OCI-LY7 (cell line): ENCODE results near the gene HAAO. TPM values are rescaled to one million over a fixed set of nuclear protein-coding genes. Genes with fewer than 3 reads are reported as not detected.

Experiments
- BruUV-seq: library from RNA; stranded (reverse); fragments of 400-500 nt; replicated peaks from 2 replicates; lab custom pipeline; 2021; lab: Mats Ljungman, UMichigan
- CTCF ChIA-PET: fragments of 300-600 bp; sonication (Branson Sonifier 250); formaldehyde crosslinking; loops from one replicate; lab custom pipeline; 2022; ENCODE audit warnings: antibody characterized with exemption; ENCODE audit not compliant: unreplicated experiment; lab: Charles Lee
- POLR2A ChIA-PET: fragments of 300-600 bp; sonication (Branson Sonifier 250); formaldehyde crosslinking; loops from one replicate; lab custom pipeline; 2022; ENCODE audit warnings: antibody characterized with exemption; lab: Charles Lee
- DNase-seq: peaks from one replicate; pipeline ENCODE4 v3.0.0-alpha.2; 2015; ENCODE audit warnings: low spot score
- H2AFZ ChIP-seq: fragments of 200-600 bp; sonication (generic), shearing (Covaris generic); 2 replicates; pipeline ENCODE4 v1.6.1; 2014; ENCODE audit warnings: mild to moderate bottlenecking, antibody characterized with exemption, low read length, moderate library complexity
- H3K27ac ChIP-seq: fragments of 200-600 bp; sonication (generic); 2 replicates; pipeline ENCODE4 v1.5.1; 2014; ENCODE audit warnings: mixed run types, low read depth, mild to moderate bottlenecking, moderate library complexity, low read length, inconsistent platforms; ENCODE audit not compliant: poor library complexity, severe bottlenecking
- H3K36me3 ChIP-seq: fragments of 200-600 bp; sonication (generic); 2 replicates; pipeline ENCODE4 v1.6.1; 2014; ENCODE audit warnings: mild to moderate bottlenecking, antibody characterized with exemption, low read length, moderate library complexity, mixed read lengths; ENCODE audit not compliant: insufficient read depth
- H3K4me1 ChIP-seq: fragments of 200-600 bp; sonication (generic); 2 replicates; pipeline ENCODE4 v1.5.1; 2014; ENCODE audit warnings: mild to moderate bottlenecking, low read length; ENCODE audit not compliant: insufficient read depth, poor library complexity, severe bottlenecking
- H3K4me2 ChIP-seq: fragments of 200-600 bp; sonication (generic); 2 replicates; pipeline ENCODE4 v1.6.1; 2014; ENCODE audit warnings: mild to moderate bottlenecking, low read length
- H3K4me3 ChIP-seq: fragments of 200-600 bp; sonication (generic); 2 replicates; pipeline ENCODE4 v1.5.1; 2014; ENCODE audit warnings: mild to moderate bottlenecking, low read depth, low read length; ENCODE audit not compliant: poor library complexity, severe bottlenecking
- H3K79me2 ChIP-seq: fragments of 200-600 bp; sonication (generic); 2 replicates; pipeline ENCODE4 v1.6.1; 2016; ENCODE audit warnings: low read depth, mild to moderate bottlenecking, low read length, moderate library complexity, mixed read lengths; ENCODE audit not compliant: insufficient read depth
- H3K9me2 ChIP-seq: fragments of 200-600 bp; sonication (generic); 2 replicates; pipeline ENCODE4 v1.6.1; 2016; ENCODE audit warnings: mild to moderate bottlenecking, low read length, mixed read lengths; ENCODE audit not compliant: insufficient read depth
- H3K9me3 ChIP-seq: fragments of 200-600 bp; sonication (generic); 2 replicates; pipeline ENCODE4 v1.6.1; 2014; ENCODE audit warnings: mild to moderate bottlenecking, mixed run types, low read length, mixed read lengths
- H4K20me1 ChIP-seq: fragments of 200-600 bp; sonication (generic); 2 replicates; pipeline ENCODE4 v1.6.1; 2014; ENCODE audit warnings: mild to moderate bottlenecking, antibody characterized with exemption, low read length, moderate library complexity, mixed read lengths; ENCODE audit not compliant: insufficient read depth
- CTCF ChIP-seq: fragments of 200-600 bp; sonication (generic); conservative IDR thresholded peaks from 2 replicates; pipeline ENCODE4 v1.5.1; 2014; ENCODE audit warnings: mild to moderate bottlenecking, antibody characterized with exemption, low read length, moderate library complexity, mixed read lengths
- EZH2phosphoT487 ChIP-seq: fragments of 200-600 bp; sonication (generic); IDR thresholded peaks from 2 replicates; pipeline ENCODE4 v1.6.1; 2018; ENCODE audit warnings: low read depth, borderline replicate concordance, mild to moderate bottlenecking, mixed run types, antibody characterized with exemption, low read length, moderate library complexity, mixed read lengths
- intact Hi-C: fragments of 100-400 bp; cut with micrococcal nuclease; formaldehyde crosslinking; loops from one replicate; pipeline ENCODE4 v1.10.0; 2022; ENCODE audit not compliant: unreplicated experiment
- total RNA-seq, 2 experiments: library from RNA; depleted of rRNA in 1 of 2; stranded (reverse); fragments of >200 nt in 1 of 2; shearing (Covaris generic) in 1 of 2; gene quantifications; 2 replicates each; pipeline ENCODE4 v1.2.3, GENCODE V29; 2014 to 2022

Gene HAAO
- total RNA-seq, 2 experiments from 2014 or later = not detected

DNA sequence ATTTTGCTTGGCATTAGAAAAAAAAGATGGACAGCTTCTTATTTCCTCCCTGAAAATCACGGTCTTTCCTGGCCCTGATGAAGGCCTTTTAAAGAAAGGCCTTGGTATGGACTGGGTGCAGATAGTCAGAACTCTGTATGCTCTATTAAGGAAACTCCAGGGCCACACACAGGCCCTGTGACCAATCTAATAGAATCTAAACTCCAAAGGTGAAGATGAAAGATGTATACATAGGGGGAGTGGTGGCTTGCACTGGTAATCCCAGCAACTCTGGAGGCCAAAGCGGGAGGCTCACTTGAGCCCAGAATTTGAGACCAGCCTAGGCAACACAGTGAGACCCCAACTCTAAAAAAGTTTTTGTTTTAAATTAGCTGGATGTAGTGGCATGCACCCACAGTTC lies 65.7 kb downstream of the HAAO start:
- BruUV-seq = no TSS peak
- ChIA-PET POLR2A (no interaction called here), CTCF (no interaction called here)
- H4K20me1 ChIP-seq = no peaks in the 10 kb centered on the region
- intact Hi-C loops = no loop called here
- H3K9me3 ChIP-seq = peaks cover 15% of the 10 kb centered on the region
- no peak for DNase-seq
- no peaks in the 10 kb centered on the region for H3K4me1 ChIP-seq
- H3K9me2 ChIP-seq = no peaks in the 10 kb centered on the region
- no peak for TF ChIP-seq EZH2phosphoT487
- no peak for TF ChIP-seq CTCF
- H3K79me2 ChIP-seq = no peaks in the 10 kb centered on the region
- no peak overlapping the region for H3K27ac ChIP-seq
- peaks cover 84% of the 10 kb centered on the region for H3K36me3 ChIP-seq
- H3K4me2 ChIP-seq = no peak overlapping the region
- no peak overlapping the region for H2AFZ ChIP-seq
- H3K4me3 ChIP-seq = no peak overlapping the region

DNA sequence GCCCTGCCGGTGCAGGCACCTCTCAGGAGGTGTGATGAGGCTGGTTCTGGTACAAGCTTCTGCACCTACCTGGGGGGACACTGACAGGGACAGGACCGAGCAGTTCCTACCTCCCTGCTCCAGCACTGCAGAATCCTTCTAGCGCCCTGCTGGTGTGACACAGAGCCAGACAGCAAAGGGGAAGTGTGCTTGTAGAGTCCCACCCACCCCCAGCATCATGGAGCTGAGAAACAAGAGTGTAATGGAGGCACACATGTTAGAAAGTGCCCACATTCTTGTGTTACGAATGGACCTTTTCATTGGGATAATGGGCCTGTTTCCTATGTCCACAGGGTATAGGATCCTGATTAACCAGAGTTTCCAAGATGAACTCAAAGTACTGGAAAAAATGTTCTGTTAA lies 66.7 kb downstream of the HAAO start:
- no peak overlapping the region for H3K27ac ChIP-seq
- no peaks in the 10 kb centered on the region for H3K4me1 ChIP-seq
- intact Hi-C loops = no loop called here
- no peak overlapping the region for H3K4me3 ChIP-seq
- H3K9me2 ChIP-seq = no peaks in the 10 kb centered on the region
- POLR2A ChIA-PET = interaction anchor here (0.6 kb wide), 1 partner anchor 21 kb away, joined by 3 read pairs; no protein-coding TSS in a partner anchor
- CTCF ChIA-PET = no interaction called here
- no peak for DNase-seq
- peaks cover 73% of the 10 kb centered on the region for H3K36me3 ChIP-seq
- no peak for TF ChIP-seq EZH2phosphoT487
- no peak for TF ChIP-seq CTCF
- H3K4me2 ChIP-seq = no peak overlapping the region
- no peaks in the 10 kb centered on the region for H3K79me2 ChIP-seq
- H3K9me3 ChIP-seq = peaks cover 15% of the 10 kb centered on the region
- no peaks in the 10 kb centered on the region for H4K20me1 ChIP-seq
- H2AFZ ChIP-seq = no peak overlapping the region
- no TSS peak for BruUV-seq

- Histone ChIP-seq H3K9me2 (no peaks in the 10 kb centered on the region), H3K9me3 (peaks cover 8% of the 10 kb centered on the region; the same call in 1 of the 2 replicates), H3K4me1 (no peaks in the 10 kb centered on the region), H3K36me3 (peaks cover 66% of the 10 kb centered on the region), H3K79me2 (no peaks in the 10 kb centered on the region), H4K20me1 (no peaks in the 10 kb centered on the region), H3K4me3 (no peak overlapping the region), H2AFZ (no peak overlapping the region), H3K4me2 (no peak overlapping the region), H3K27ac (no peak overlapping the region)
- TF ChIP-seq EZH2phosphoT487 = no peak
- no peak for TF ChIP-seq CTCF
- CTCF ChIA-PET = no interaction called here
- DNase-seq = no peak
- intact Hi-C loops = no loop called here
- no TSS peak for BruUV-seq
- POLR2A ChIA-PET = no interaction called here
Observed at GRCh38 chr2:42724886-42725285, 67.5 kb downstream of the HAAO start.
